MG63 (cell line): ENCODE data around the gene ADPRHL1. TPM values are rescaled to one million over a fixed set of nuclear protein-coding genes. Genes with fewer than 3 reads are reported as not detected.

Source experiments
- DNase-seq: peaks from one replicate; pipeline ENCODE4 v3.0.0-alpha.2; 2020
- H3K27me3 ChIP-seq: fragments of 250-450 bp; sonication (Bioruptor Pico); 2 replicates; pipeline ENCODE4 v1.5.1; 2020; ENCODE audit warnings: mild to moderate bottlenecking, moderate library complexity
- H3K36me3 ChIP-seq: fragments of 250-450 bp; sonication (Bioruptor Pico); 2 replicates; pipeline ENCODE4 v1.5.1; 2020; ENCODE audit warnings: mild to moderate bottlenecking, moderate library complexity
- H3K4me3 ChIP-seq: fragments of 250-450 bp; sonication (Bioruptor Pico); 2 replicates; pipeline ENCODE4 v1.5.1; 2020; ENCODE audit warnings: mild to moderate bottlenecking, moderate library complexity
- H3K9me3 ChIP-seq: fragments of 250-450 bp; sonication (Bioruptor Pico); 2 replicates; pipeline ENCODE4 v1.5.1; 2020; ENCODE audit warnings: mild to moderate bottlenecking, moderate library complexity
- total RNA-seq: library from RNA; depleted of rRNA; stranded (reverse); fragments of >200 nt; shearing (Covaris generic); gene quantifications from 2 replicates; pipeline ENCODE4 v1.2.3, GENCODE V29; 2014; ENCODE audit warnings: low replicate concordance; rRNA removed

Gene ADPRHL1
- total RNA-seq, 1 experiment from 2014 or later: 2.8 TPM

DNA sequence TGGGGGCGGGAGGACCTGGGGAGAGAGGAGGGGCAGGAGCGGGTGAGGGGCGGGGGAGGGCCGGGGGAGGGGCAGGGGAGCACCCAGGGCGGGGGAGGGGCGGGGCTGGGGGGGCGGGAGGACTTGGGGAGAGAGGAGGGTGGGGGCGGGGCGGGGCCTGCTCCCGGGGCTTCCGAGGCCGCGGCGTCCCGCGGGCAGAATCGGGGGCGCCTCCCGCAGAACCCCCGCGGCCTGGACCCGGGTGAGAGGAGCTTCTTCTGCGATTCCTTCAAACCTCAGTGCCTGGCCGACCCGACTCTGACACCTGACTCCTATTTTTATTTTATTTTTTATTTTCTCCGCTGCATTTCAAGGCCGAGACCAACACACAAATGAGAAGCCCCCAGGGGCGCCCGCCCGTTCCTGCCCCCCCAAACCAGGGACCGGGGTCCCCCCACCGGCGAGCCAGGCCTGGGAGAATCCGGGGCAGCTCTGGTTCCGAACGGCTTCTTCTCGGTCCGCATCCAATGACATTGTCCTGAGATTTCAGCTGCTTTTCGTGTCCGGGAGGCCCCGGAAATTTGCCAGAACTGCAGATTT, 88.9 kb downstream of the ADPRHL1 start:
- Histone ChIP-seq H3K36me3 (no peaks in the 10 kb centered on the region), H3K9me3 (no peaks in the 10 kb centered on the region), H3K27me3 (peaks cover 23% of the 10 kb centered on the region), H3K4me3 (no peak overlapping the region)
- DNase-seq: no peak

DNA sequence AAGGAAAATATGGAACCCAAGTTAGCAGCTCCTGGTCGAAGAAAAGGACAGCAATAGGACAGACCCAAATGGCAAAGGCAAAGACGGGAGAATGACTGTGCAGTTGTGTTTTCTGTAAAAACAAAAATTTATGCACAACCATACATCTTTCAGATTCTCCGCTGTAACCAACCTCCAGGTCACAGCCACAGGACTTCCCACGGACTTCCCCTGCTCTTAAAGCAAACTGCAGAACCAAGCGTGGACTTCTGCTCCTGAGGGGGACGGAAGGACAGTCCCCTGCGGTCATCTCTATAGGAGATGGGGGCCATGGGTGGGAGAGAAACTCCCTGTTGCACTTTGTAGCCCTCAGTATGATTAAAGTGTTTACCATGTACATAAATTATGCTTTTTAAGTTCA, 91.9 kb downstream of the ADPRHL1 start:
- Histone ChIP-seq H3K9me3 (no peaks in the 10 kb centered on the region), H3K4me3 (no peak overlapping the region), H3K27me3 (peaks cover 23% of the 10 kb centered on the region), H3K36me3 (no peaks in the 10 kb centered on the region)
- DNase-seq: no peak

DNA sequence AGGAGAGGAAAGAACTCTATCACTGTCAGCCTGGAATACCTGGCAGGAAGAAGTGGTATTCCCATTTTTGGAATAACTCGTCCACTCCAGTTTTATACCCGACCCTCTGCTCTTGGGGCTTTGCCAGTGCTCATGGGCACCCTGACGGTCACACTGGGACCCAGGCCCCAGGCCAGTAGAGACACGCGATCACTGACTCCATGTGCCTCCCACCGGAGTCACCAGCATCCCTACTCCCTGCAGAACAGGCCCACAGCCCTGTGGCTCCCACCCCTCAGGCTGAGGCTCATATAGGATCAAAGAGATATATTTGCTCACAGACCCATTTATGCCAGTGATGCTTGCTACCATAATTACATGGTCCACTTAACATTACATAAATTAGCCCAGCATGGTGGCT, 92.8 kb downstream of the ADPRHL1 start:
- Histone ChIP-seq H3K9me3 (no peaks in the 10 kb centered on the region), H3K27me3 (peaks cover 23% of the 10 kb centered on the region), H3K4me3 (no peak overlapping the region), H3K36me3 (no peaks in the 10 kb centered on the region)
- DNase-seq: no peak

DNA sequence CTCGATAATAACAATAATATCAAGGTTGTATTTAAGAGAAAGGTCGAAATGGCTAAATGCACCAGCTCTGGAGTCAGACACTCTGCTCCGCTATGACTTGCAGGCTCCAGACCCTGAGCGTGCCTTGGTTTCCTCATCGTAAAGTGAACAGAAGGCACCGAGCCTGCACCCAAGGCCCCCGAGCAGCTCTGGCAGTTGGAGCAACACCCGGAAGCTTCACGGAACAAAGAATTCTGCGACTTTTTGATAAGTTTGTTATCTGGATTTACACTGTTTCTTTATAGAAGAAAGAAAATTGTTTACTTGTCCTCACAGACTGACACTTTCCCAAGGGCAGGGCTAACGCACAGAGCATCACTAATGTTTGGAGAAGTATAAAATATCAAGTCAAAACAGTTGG, 93.7 kb downstream of the ADPRHL1 start:
- H3K4me3 ChIP-seq: no peak overlapping the region
- H3K9me3 ChIP-seq: no peaks in the 10 kb centered on the region
- H3K27me3 ChIP-seq: peaks cover 23% of the 10 kb centered on the region
- DNase-seq: no peak
- H3K36me3 ChIP-seq: no peaks in the 10 kb centered on the region

DNA sequence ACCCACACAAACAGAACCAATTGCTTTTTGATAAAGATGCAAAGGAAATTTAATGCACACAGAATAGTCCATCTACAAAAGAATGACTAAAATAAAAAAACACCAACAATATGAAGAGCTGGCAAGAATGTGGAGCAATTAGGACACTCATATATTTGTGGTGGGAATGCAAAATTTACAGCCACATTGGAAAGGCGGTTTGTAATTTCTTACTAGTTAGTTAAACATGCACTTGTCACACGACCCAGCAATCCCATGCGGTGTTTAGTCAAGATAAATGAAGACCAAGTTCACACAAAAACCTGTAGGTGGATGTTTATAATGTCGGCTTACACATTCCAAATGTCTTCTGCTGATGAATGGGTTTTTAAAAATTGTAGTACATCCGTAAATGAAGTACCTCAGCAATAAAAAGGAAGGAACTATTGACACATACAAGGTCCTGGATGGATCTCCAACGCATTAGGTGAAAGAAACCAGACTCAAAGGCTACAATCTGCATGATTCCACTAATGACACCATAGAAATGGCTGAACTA, 94.6 kb downstream of the ADPRHL1 start:
- H3K27me3 ChIP-seq: peaks cover 23% of the 10 kb centered on the region
- no peaks in the 10 kb centered on the region for H3K36me3 ChIP-seq
- no peaks in the 10 kb centered on the region for H3K9me3 ChIP-seq
- DNase-seq: no peak
- H3K4me3 ChIP-seq: no peak overlapping the region

DNA sequence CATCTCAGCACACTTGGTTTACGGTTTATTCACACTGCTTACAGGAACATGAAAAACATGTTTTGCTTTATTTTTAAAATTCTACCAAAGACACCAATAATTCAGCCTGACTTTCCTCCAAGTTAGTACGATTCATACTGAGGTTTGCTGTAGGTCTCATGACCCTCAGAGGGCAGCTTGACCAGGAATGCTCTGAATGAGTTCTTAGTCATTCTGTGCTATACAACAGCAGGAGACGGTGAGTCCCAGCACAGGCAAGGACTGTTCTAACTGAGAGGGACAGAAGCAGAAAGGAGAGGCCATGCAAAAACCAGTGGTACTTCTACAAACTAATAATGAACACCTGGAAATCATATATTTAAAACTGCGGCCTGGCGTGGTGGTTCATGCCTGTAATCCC, 95.8 kb downstream of the ADPRHL1 start:
- Histone ChIP-seq H3K36me3 (no peaks in the 10 kb centered on the region), H3K4me3 (no peak overlapping the region), H3K27me3 (peaks cover 11% of the 10 kb centered on the region), H3K9me3 (no peaks in the 10 kb centered on the region)
- no peak for DNase-seq

DNA sequence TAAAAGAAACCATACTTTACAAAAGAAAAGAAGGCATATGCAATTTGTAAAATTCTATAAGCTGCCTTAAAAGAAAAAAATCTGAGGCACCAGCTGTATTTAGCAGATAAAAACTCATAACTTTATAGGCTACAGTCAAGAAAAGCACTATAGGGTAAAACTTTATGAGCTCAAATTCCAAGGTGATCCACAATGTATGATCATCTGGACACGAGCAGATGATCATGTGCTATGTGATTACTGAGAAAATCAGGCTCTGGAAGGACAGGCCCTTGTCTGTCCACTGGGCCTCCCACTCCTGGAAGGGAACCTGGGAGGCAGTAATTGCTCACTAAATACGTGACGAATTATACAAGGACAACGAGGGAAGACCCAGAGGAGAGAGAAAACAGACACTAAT, 96.7 kb downstream of the ADPRHL1 start:
- H3K27me3 ChIP-seq: peaks cover 8% of the 10 kb centered on the region; the same call in 1 of the 2 replicates
- no peak for DNase-seq
- no peaks in the 10 kb centered on the region for H3K9me3 ChIP-seq
- no peaks in the 10 kb centered on the region for H3K36me3 ChIP-seq
- H3K4me3 ChIP-seq: no peak overlapping the region

DNA sequence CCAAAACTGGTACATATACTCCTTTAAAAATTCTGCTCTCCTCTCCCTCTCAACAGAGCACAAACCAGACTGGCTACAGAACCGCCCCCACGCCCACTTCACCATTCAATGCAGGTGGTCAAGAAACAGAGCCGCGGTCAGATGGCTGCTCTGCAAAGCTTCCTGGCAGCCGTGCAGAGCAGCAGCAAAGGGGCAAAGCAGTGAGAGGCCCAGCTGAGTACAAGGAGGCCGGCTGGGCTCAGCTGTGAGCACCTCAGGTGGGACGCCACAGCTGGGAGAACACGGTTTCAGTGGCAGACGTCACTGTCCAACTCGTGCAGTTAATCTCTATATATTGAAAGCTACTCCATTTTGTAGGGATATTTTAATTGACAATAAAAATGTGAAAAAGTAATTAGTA, 97.7 kb downstream of the ADPRHL1 start:
- H3K36me3 ChIP-seq: no peaks in the 10 kb centered on the region
- no peak overlapping the region for H3K4me3 ChIP-seq
- peaks cover 4% of the 10 kb centered on the region; the same call in 1 of the 2 replicates for H3K27me3 ChIP-seq
- DNase-seq: no peak
- H3K9me3 ChIP-seq: no peaks in the 10 kb centered on the region

DNA sequence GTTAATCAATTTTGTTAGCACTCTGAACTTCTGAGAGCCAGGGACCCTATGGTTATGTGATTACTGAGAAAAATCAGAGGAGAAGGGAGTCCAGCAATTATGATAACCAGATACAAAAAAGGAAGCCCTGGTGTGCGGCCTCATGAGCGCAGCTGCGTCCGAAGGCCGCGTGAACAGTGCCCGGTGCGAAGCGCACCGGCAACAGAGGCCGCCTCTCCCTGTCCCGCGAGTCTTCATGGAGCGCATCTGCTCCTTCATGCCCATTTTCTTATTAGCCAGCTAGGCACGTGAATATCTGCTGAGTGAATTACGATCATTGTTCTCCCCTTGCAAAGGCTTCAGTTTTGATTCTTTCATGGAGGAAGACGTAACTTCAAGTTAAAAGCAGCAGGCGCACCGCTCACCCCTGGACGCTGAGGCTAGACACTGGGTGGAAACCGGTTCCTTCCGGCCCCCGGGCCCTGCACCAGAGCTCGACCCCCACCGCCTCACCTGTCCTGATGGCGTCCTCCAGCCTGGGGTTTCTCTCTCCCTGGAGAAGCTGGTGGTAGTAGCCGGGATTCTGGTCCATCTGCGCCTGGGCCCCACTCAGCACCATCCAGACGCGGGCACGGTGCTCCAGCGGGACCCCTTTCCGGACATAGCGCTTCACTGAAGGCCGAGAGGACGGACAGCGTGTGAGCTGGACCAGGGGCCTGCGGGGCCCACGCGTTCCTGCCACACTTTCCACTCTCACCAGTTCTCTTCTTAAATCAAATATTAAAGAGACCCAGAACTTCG, 98.3 kb downstream of the ADPRHL1 start:
- DNase-seq: no peak
- Histone ChIP-seq H3K36me3 (no peaks in the 10 kb centered on the region), H3K4me3 (no peak overlapping the region), H3K9me3 (no peaks in the 10 kb centered on the region), H3K27me3 (no peaks in the 10 kb centered on the region; the same call in 1 of the 2 replicates)

DNA sequence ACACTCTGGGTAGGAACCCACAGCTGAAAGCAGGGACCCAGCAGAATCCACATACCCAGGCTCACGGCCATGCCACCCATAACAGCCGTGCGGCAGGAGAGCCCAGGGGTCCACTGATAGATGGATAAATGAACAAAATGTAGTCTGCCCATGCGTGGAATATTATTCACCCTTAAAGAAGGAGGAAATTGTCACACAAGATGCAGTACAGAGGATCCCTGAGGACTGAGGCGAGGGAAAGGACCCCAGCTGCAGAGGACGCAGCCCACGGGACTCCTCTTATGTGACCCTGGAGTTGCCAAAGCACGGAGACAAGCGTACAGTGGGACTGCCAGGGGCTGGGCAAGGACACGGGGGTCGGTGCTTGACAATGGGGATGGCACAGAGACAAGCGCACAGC, 100.0 kb downstream of the ADPRHL1 start:
- no peak for DNase-seq
- Histone ChIP-seq H3K9me3 (no peaks in the 10 kb centered on the region), H3K36me3 (no peaks in the 10 kb centered on the region), H3K27me3 (no peaks in the 10 kb centered on the region), H3K4me3 (no peak overlapping the region)

DNA sequence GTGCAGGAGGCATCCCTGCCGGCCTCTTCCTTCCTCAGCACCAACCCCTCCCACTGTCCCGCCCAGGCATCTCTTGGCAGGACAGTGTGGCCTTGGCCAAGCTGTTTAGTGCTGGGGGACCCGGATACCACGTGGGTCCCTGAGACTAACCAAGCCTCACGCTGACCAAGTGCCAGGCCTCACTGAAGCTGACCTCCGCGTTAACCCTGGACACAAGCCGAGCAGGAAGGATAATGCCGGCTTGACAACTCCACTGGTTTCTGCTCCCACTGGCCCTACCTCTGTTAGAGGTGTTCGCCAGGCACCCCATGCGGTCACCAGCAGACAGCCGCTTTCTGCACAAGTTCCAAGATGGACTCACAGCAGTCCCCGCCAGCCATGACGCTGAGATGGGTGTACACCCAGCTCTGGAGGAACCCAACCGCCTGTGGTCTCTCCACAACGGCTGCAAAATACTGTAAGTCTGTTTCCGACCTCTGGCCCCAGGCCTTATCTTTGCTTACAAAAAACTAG, 101.7 kb downstream of the ADPRHL1 start:
- Histone ChIP-seq H3K9me3 (no peaks in the 10 kb centered on the region), H3K36me3 (no peaks in the 10 kb centered on the region), H3K4me3 (no peak overlapping the region), H3K27me3 (no peaks in the 10 kb centered on the region)
- DNase-seq: no peak

DNA sequence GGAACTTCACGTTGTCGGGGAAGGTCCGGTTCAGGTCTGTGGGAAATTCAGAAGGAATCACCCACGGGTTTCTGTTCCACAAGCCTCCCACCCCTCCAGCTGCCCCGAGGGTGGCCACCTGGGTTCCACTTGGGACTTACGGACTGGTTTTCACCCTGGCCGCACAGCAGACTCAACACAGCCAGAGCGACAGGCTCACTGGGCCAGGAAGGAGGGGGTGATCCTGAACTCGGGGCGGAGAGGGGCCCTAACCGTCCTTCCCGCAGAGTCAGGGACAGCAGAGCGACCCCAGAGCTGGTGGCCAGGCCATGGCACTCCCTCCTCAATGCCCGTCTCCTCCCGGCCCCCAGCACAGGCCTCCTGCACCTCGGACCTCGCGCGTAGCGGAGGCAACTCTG, 102.4 kb downstream of the ADPRHL1 start:
- H3K27me3 ChIP-seq: no peaks in the 10 kb centered on the region
- no peak for DNase-seq
- H3K9me3 ChIP-seq: no peaks in the 10 kb centered on the region
- no peak overlapping the region for H3K4me3 ChIP-seq
- no peaks in the 10 kb centered on the region for H3K36me3 ChIP-seq

DNA sequence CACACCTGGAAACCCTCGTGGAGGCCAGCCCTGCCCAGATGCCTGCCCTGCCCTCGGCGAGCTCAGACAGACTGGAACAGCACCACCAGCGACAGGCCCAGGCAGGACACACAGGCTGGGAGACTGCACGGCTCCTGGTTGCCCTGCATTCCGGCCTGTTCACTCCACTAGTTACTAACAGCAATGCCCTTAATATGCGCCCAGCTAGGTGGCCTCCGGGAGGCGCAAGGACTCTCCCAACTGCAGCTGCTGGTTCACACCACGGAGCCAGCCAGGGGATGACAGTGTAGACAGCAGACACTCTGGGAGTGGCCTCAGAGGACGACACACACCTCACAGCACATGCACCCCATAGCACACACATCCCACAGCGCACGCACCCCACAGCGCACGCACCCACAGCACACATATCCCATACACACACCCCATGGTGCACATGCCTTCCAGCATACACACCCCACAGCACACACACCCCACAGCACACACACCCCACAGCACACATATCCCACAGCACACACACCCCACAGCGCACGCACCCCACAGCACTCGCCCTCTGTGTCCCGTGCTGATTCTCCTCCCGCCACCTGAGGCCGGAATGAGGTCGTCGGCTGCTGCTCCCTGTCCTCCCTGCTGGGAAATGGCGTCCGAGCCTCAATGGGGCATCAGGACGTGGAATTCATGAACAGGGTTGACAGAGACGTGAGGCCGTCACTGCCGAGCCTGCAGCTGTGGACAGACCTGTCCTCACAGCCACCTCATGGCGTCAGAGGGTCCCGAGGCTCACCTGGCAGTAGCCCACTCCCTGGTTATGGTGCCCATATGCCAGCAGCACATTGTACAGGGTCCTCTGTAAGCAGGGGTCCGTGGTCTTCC, 103.0 kb downstream of the ADPRHL1 start:
- DNase-seq: no peak
- Histone ChIP-seq H3K36me3 (no peaks in the 10 kb centered on the region), H3K27me3 (no peaks in the 10 kb centered on the region), H3K9me3 (no peaks in the 10 kb centered on the region), H3K4me3 (no peak overlapping the region)

Other genes with a start within 250 kb of the ADPRHL1 start
- gene PCID2, start 244.8 kb downstream of the ADPRHL1 start, total RNA-seq: 74.5 and 106 TPM in 2 replicates
- 157 and 2,206 TPM in 2 replicates for gene CUL4A, start 243.9 kb downstream of the ADPRHL1 start, total RNA-seq
- 194 and 225 TPM in 2 replicates for gene LAMP1, start 156.2 kb downstream of the ADPRHL1 start, total RNA-seq
- 0.17 TPM in 1 of 2 replicates, not detected in the other for gene GRTP1, start 89.4 kb downstream of the ADPRHL1 start, total RNA-seq
- gene DCUN1D2, start 37.2 kb upstream of the ADPRHL1 start, total RNA-seq: 6.0 and 6.8 TPM in 2 replicates
- gene TFDP1, start 131.3 kb upstream of the ADPRHL1 start, total RNA-seq: 38.3 and 131 TPM in 2 replicates
- gene ATP4B, start 204.7 kb upstream of the ADPRHL1 start, total RNA-seq: not detected in 2 replicates
- not detected in 2 replicates for gene GRK1, start 213.7 kb upstream of the ADPRHL1 start, total RNA-seq